HepG2 (cell line): ENCODE results near the gene DHX8. TPM values are rescaled to one million over a fixed set of nuclear protein-coding genes. Genes with fewer than 3 reads are reported as not detected.

Experiments
- ATM ChIP-seq: fragments of 450-650 bp; IDR thresholded peaks from 2 replicates; pipeline ENCODE4 v1.7.1; 2017; ENCODE audit warnings: mild to moderate bottlenecking, borderline replicate concordance
- JUN ChIP-seq: sonication (generic); formaldehyde crosslinking; IDR thresholded peaks from 2 replicates; pipeline ENCODE4 v1.4.0; 2020; ENCODE audit warnings: mild to moderate bottlenecking, missing genetic modification reagents
- NBN ChIP-seq: fragments of 450-650 bp; conservative IDR thresholded peaks from 2 replicates; pipeline ENCODE4 v1.6.1; 2017
- SNRNP70 ChIP-seq: fragments of 200-400 bp; formaldehyde crosslinking; IDR thresholded peaks from 2 replicates; pipeline ENCODE4 v1.6.1; 2017; ENCODE audit warnings: mild to moderate bottlenecking, low read depth, low read length, moderate library complexity
- SRF ChIP-seq: IDR thresholded peaks from 2 replicates; pipeline ENCODE4 v1.6.1; 2011; ENCODE audit warnings: mild to moderate bottlenecking, low read depth, low read length, moderate library complexity
- ZNF670 ChIP-seq: sonication (generic); formaldehyde crosslinking; IDR thresholded peaks from 2 replicates; pipeline ENCODE4 v1.8.0; 2022; ENCODE audit warnings: mild to moderate bottlenecking, missing genetic modification reagents, borderline replicate concordance
- ZNF724P ChIP-seq: sonication (generic); formaldehyde crosslinking; IDR thresholded peaks from 2 replicates; pipeline ENCODE4 v1.8.0; 2022; ENCODE audit warnings: missing genetic modification reagents, borderline replicate concordance
- ZNF883 ChIP-seq: sonication (generic); formaldehyde crosslinking; IDR thresholded peaks from 2 replicates; pipeline ENCODE4 v1.5.1; 2020; ENCODE audit warnings: mild to moderate bottlenecking, missing genetic modification reagents; ENCODE audit errors: not compliant biosample characterization
- polyA plus RNA-seq, 8 experiments: library from polyadenylated mRNA; depleted of rRNA in 3 of 8; stranded (reverse) in 7 of 8; unstranded in 1 of 8; fragments of >200 nt; fragmentation: Illumina TruSeq in 4 of 8; extraction: Trizol in 4 of 8; gene quantifications; 2 replicates each; pipeline versions ENCODE4 v1.2.1 to v1.2.3, GENCODE V29; 2011 to 2016; ENCODE audit warnings: low read depth in 4 of 8, missing spikeins in 1 of 8, mixed read lengths in 1 of 8; ENCODE audit not compliant: insufficient read depth in 1 of 8
- total RNA-seq, 5 experiments: library from RNA; depleted of rRNA; stranded (reverse); fragments of >200 nt; fragmentation: Illumina TruSeq; extraction: Trizol; gene quantifications; 2 replicates each; pipeline ENCODE4 v1.2.3, GENCODE V29; 2016; ENCODE audit warnings: low read depth in 1 of 5
- TF ChIP-seq, protein P1 (sequence below): sonication (generic); formaldehyde crosslinking; conservative IDR thresholded peaks from 2 replicates; pipeline ENCODE4 v1.8.0; 2022; ENCODE audit warnings: low read depth, missing genetic modification reagents
- TF ChIP-seq, protein P2 (sequence below): sonication (generic); formaldehyde crosslinking; IDR thresholded peaks from 2 replicates; pipeline ENCODE4 v1.5.1; 2020; ENCODE audit warnings: mild to moderate bottlenecking, missing genetic modification reagents, moderate library complexity
- TF ChIP-seq, protein P3 (sequence below): sonication (generic); formaldehyde crosslinking; IDR thresholded peaks from 2 replicates; pipeline ENCODE4 v1.5.1; 2020; ENCODE audit warnings: mild to moderate bottlenecking, missing genetic modification reagents, borderline replicate concordance
- TF ChIP-seq, protein P4 (sequence below): sonication (generic); formaldehyde crosslinking; IDR thresholded peaks from 2 replicates; pipeline ENCODE4 v1.9.0; 2022; ENCODE audit warnings: low read depth, missing genetic modification reagents
- TF ChIP-seq, protein P5 (sequence below): sonication (generic); formaldehyde crosslinking; IDR thresholded peaks from 2 replicates; pipeline ENCODE4 v1.4.0; 2020; ENCODE audit warnings: missing genetic modification reagents; ENCODE audit errors: not compliant biosample characterization

DHX8 gene
- total and polyA plus RNA-seq, 2 of the 13 experiments (the other 11 are each of a cell fraction or from before 2014, with no cell fraction given), result 24.8 to 48.9 TPM

DNA sequence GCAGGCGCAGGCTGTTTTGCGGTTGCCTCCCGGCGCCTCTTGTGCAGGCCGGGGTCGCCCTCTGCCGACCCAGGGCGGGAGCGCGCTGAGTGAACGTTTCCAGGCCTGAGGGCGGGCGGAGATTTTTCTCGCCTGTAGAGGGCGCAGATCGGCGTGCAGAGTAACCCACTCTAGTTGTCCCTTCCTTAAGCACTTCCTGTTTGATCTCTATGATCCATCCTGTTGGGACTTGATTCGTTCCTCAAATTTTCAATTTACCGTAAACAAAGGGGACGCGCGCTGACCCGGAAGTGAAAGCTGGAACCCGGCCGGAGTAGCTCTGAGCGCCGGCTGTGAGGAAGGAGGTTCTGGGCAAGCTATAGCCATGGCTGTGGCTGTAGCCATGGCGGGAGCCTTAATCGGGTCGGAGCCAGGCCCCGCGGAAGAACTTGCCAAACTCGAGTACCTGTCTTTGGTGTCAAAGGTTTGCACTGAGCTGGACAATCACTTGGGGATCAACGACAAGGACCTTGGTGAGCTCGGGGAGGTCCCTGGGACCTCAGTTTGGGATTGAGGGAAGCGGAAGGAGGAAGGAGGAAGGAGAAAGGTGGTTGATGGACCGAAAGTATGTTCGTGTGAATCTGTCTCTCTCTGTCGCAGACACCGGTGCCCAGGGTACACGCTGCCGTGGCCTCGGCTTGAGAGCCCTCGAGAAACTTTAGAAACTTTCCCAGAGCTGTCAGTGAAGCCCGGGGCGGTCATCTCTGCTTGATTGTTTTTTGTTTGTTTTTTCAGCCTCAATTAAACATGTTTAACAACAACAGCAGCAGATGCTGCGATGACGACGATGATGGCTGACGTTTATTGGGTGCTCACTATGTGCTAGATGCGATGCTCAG lies at the start of gene DHX8 (continued):
- TF ChIP-seq, protein P1, sequence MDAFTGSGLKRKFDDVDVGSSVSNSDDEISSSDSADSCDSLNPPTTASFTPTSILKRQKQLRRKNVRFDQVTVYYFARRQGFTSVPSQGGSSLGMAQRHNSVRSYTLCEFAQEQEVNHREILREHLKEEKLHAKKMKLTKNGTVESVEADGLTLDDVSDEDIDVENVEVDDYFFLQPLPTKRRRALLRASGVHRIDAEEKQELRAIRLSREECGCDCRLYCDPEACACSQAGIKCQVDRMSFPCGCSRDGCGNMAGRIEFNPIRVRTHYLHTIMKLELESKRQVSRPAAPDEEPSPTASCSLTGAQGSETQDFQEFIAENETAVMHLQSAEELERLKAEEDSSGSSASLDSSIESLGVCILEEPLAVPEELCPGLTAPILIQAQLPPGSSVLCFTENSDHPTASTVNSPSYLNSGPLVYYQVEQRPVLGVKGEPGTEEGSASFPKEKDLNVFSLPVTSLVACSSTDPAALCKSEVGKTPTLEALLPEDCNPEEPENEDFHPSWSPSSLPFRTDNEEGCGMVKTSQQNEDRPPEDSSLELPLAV (CRISPR knock-in tag), result no peak
- TF ChIP-seq, protein P2, sequence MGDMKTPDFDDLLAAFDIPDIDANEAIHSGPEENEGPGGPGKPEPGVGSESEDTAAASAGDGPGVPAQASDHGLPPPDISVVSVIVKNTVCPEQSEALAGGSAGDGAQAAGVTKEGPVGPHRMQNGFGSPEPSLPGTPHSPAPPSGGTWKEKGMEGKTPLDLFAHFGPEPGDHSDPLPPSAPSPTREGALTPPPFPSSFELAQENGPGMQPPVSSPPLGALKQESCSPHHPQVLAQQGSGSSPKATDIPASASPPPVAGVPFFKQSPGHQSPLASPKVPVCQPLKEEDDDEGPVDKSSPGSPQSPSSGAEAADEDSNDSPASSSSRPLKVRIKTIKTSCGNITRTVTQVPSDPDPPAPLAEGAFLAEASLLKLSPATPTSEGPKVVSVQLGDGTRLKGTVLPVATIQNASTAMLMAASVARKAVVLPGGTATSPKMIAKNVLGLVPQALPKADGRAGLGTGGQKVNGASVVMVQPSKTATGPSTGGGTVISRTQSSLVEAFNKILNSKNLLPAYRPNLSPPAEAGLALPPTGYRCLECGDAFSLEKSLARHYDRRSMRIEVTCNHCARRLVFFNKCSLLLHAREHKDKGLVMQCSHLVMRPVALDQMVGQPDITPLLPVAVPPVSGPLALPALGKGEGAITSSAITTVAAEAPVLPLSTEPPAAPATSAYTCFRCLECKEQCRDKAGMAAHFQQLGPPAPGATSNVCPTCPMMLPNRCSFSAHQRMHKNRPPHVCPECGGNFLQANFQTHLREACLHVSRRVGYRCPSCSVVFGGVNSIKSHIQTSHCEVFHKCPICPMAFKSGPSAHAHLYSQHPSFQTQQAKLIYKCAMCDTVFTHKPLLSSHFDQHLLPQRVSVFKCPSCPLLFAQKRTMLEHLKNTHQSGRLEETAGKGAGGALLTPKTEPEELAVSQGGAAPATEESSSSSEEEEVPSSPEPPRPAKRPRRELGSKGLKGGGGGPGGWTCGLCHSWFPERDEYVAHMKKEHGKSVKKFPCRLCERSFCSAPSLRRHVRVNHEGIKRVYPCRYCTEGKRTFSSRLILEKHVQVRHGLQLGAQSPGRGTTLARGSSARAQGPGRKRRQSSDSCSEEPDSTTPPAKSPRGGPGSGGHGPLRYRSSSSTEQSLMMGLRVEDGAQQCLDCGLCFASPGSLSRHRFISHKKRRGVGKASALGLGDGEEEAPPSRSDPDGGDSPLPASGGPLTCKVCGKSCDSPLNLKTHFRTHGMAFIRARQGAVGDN (CRISPR knock-in tag), result peak; percentile 98
- TF ChIP-seq ZNF883 (CRISPR knock-in tag) (peak; percentile 27), ZNF724P (CRISPR knock-in tag) (no peak; the same call in 1 of the 2 replicates), JUN (CRISPR knock-in tag) (peak; percentile 56), SRF (peak; percentile 32; the same call in 1 of the 2 replicates), ATM (no peak), NBN (no peak), SNRNP70 (no peak), ZNF670 (CRISPR knock-in tag) (peak; percentile 76; the same call in 1 of the 2 replicates)
- TF ChIP-seq, protein P3, sequence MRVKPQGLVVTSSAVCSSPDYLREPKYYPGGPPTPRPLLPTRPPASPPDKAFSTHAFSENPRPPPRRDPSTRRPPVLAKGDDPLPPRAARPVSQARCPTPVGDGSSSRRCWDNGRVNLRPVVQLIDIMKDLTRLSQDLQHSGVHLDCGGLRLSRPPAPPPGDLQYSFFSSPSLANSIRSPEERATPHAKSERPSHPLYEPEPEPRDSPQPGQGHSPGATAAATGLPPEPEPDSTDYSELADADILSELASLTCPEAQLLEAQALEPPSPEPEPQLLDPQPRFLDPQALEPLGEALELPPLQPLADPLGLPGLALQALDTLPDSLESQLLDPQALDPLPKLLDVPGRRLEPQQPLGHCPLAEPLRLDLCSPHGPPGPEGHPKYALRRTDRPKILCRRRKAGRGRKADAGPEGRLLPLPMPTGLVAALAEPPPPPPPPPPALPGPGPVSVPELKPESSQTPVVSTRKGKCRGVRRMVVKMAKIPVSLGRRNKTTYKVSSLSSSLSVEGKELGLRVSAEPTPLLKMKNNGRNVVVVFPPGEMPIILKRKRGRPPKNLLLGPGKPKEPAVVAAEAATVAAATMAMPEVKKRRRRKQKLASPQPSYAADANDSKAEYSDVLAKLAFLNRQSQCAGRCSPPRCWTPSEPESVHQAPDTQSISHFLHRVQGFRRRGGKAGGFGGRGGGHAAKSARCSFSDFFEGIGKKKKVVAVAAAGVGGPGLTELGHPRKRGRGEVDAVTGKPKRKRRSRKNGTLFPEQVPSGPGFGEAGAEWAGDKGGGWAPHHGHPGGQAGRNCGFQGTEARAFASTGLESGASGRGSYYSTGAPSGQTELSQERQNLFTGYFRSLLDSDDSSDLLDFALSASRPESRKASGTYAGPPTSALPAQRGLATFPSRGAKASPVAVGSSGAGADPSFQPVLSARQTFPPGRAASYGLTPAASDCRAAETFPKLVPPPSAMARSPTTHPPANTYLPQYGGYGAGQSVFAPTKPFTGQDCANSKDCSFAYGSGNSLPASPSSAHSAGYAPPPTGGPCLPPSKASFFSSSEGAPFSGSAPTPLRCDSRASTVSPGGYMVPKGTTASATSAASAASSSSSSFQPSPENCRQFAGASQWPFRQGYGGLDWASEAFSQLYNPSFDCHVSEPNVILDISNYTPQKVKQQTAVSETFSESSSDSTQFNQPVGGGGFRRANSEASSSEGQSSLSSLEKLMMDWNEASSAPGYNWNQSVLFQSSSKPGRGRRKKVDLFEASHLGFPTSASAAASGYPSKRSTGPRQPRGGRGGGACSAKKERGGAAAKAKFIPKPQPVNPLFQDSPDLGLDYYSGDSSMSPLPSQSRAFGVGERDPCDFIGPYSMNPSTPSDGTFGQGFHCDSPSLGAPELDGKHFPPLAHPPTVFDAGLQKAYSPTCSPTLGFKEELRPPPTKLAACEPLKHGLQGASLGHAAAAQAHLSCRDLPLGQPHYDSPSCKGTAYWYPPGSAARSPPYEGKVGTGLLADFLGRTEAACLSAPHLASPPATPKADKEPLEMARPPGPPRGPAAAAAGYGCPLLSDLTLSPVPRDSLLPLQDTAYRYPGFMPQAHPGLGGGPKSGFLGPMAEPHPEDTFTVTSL (CRISPR knock-in tag), result no peak
- TF ChIP-seq, protein P4, sequence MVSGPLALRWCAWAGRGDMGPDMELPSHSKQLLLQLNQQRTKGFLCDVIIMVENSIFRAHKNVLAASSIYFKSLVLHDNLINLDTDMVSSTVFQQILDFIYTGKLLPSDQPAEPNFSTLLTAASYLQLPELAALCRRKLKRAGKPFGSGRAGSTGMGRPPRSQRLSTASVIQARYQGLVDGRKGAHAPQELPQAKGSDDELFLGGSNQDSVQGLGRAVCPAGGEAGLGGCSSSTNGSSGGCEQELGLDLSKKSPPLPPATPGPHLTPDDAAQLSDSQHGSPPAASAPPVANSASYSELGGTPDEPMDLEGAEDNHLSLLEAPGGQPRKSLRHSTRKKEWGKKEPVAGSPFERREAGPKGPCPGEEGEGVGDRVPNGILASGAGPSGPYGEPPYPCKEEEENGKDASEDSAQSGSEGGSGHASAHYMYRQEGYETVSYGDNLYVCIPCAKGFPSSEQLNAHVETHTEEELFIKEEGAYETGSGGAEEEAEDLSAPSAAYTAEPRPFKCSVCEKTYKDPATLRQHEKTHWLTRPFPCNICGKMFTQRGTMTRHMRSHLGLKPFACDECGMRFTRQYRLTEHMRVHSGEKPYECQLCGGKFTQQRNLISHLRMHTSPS (CRISPR knock-in tag), result peak; percentile 59; the same call in 1 of the 2 replicates
- TF ChIP-seq, protein P5, sequence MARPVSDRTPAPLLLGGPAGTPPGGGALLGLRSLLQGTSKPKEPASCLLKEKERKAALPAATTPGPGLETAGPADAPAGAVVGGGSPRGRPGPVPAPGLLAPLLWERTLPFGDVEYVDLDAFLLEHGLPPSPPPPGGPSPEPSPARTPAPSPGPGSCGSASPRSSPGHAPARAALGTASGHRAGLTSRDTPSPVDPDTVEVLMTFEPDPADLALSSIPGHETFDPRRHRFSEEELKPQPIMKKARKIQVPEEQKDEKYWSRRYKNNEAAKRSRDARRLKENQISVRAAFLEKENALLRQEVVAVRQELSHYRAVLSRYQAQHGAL (CRISPR knock-in tag), result peak; percentile 91
